SK-N-MC (cell line): ENCODE measurements around the gene SEPHS1.

Experiments
- EZH2 ChIP-seq: fragments of 200-600 bp; sonication (generic); IDR thresholded peaks from one replicate; pipeline ENCODE4 v1.6.1; 2017; ENCODE audit warnings: antibody characterized with exemption
- POLR2AphosphoS5 ChIP-seq: IDR thresholded peaks from 2 replicates; pipeline ENCODE4 v1.6.1; 2012; ENCODE audit warnings: mild to moderate bottlenecking, low read depth, low read length, borderline replicate concordance

GRCh38 chr10:13298748-13299436 is 49.2 kb downstream of the SEPHS1 start:
- TF ChIP-seq EZH2 (no peak), POLR2AphosphoS5 (no peak)
